ENCODE data around the gene LAMA3.

DNA sequence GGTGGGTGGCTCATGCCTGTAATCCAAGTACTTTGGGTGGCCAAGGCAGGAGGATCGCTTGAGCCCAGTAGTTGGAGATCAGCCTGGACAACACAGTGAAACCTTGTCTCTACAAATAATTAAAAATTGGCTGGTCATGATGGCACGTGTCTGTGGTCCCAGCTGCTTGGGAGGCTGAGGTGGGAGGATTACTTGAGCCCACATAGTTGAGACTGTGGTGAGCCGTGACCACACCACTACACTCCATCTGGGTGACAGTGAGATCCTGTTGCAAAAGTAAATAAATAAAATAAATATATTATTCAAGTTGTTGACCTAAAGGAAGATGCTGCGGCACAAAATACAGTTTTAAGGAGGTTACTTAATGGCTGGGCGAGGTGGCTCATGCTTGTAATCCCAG is 72.7 kb downstream of the LAMA3 start:
- TF ChIP-seq TAF1 (IDR thresholded peaks at IDR 0.05; ENCODE audit: low read depth, low read length): no peak
- no peak for TF ChIP-seq POLR2A (IDR thresholded peaks at IDR 0.05; ENCODE audit: low read depth, low read length)
- TF ChIP-seq POLR2AphosphoS5 (IDR thresholded peaks at IDR 0.05; ENCODE audit: low read depth, low read length): no peak
- no peak for TF ChIP-seq SPI1 (IDR thresholded peaks at IDR 0.05; ENCODE audit: low read depth, low read length)
- no peak for TF ChIP-seq PAX5 (IDR thresholded peaks at IDR 0.05; ENCODE audit: insufficient read depth, low read length, severe bottlenecking)

Measured in GM12891 (cell line).